Fibroblast of lung (primary cell): ENCODE data around the gene SUGP1. TPM values are rescaled to one million over a fixed set of nuclear protein-coding genes. Genes with fewer than 3 reads are reported as not detected.

Experiments used
- DNase-seq, 2 donors: peaks; one replicate each; pipeline versions ENCODE4 v3.0.0 to v3.0.0-alpha.2; 2010; ENCODE audit warnings: low read depth in 2 of 2
- H2AFZ ChIP-seq: 2 replicates; pipeline ENCODE4 v1.5.1; 2012; ENCODE audit warnings: low read length, control low read depth, inconsistent platforms
- H3K27ac ChIP-seq: 2 replicates; pipeline ENCODE4 v1.5.1; 2011; ENCODE audit warnings: low read length, control low read depth; ENCODE audit not compliant: insufficient read depth
- H3K27me3 ChIP-seq: 2 replicates; pipeline ENCODE4 v1.5.1; 2011; ENCODE audit warnings: mild to moderate bottlenecking, low read length; ENCODE audit not compliant: control insufficient read depth, insufficient read depth
- H3K36me3 ChIP-seq: 2 replicates; pipeline ENCODE4 v1.5.1; 2011; ENCODE audit warnings: low read length; ENCODE audit not compliant: control insufficient read depth, insufficient read depth
- H3K4me1 ChIP-seq: 2 replicates; pipeline ENCODE4 v1.5.1; 2011; ENCODE audit warnings: low read length; ENCODE audit not compliant: control insufficient read depth, insufficient read depth; ENCODE audit errors: extremely low read depth
- H3K4me2 ChIP-seq: 2 replicates; pipeline ENCODE4 v1.5.1; 2011; ENCODE audit warnings: low read length, control low read depth; ENCODE audit not compliant: insufficient read depth; ENCODE audit errors: extremely low read depth
- H3K4me3 ChIP-seq, 4 experiments: fragments of 200-600 bp in 1 of 4; sonication (generic) in 1 of 4; replicated peaks in 1 of 4; 2 replicates each; pipeline ENCODE4 v1.5.1; 2011 to 2016; ENCODE audit warnings: low read length in 4 of 4, low read depth in 3 of 4, mild to moderate bottlenecking in 3 of 4, control low read depth in 2 of 4, inconsistent platforms in 1 of 4, mixed read lengths in 1 of 4; ENCODE audit not compliant: insufficient read depth in 1 of 4; ENCODE audit errors: control extremely low read depth in 1 of 4
- H3K79me2 ChIP-seq: 2 replicates; pipeline ENCODE4 v1.5.1; 2012; ENCODE audit warnings: mild to moderate bottlenecking, low read length, inconsistent platforms; ENCODE audit not compliant: control insufficient read depth, insufficient read depth
- H3K9ac ChIP-seq: 2 replicates; pipeline ENCODE4 v1.5.1; 2011; ENCODE audit warnings: mild to moderate bottlenecking, low read length, control low read depth; ENCODE audit not compliant: insufficient read depth
- H3K9me3 ChIP-seq: 2 replicates; pipeline ENCODE4 v1.5.1; 2012; ENCODE audit warnings: low read depth, low read length; ENCODE audit not compliant: control insufficient read depth, insufficient read depth
- H4K20me1 ChIP-seq: 2 replicates; pipeline ENCODE4 v1.5.1; 2011; ENCODE audit warnings: low read length; ENCODE audit not compliant: control insufficient read depth, insufficient read depth; ENCODE audit errors: extremely low read depth
- EZH2 ChIP-seq: IDR thresholded peaks from 2 replicates; pipeline ENCODE4 v1.5.1; 2012; ENCODE audit warnings: low read length, control low read depth, mild to moderate bottlenecking; ENCODE audit errors: missing control alignments
- polyA plus RNA-seq, 2 donors: library from polyadenylated mRNA; depleted of rRNA in 1 of 2; stranded (reverse) in 1 of 2; unstranded in 1 of 2; fragments of >200 nt; gene quantifications; 2 replicates each; pipeline ENCODE4 v1.2.1, GENCODE V29; 2011 to 2012; ENCODE audit warnings: missing spikeins in 1 of 2
- total RNA-seq: library from RNA; depleted of rRNA; stranded (reverse); fragments of >200 nt; gene quantifications from 2 replicates; pipeline ENCODE4 v1.2.1, GENCODE V29; 2014
- TF ChIP-seq, protein P1 (sequence below), 2 donors: IDR thresholded peaks in 1 of 2; conservative IDR thresholded peaks in 1 of 2; 1 replicate in 1 of 2; 2 replicates in 1 of 2; pipeline ENCODE4 v1.5.1; 2011 to 2012; ENCODE audit warnings: low read length in 2 of 2, control low read depth in 1 of 2, inconsistent platforms in 1 of 2, low read depth in 1 of 2, mild to moderate bottlenecking in 1 of 2

The SUGP1 gene
- total and polyA plus RNA-seq, 2 donors (not counting 1 experiment from before 2014, with no cell fraction given): 17.3 to 27.7 TPM

DNA sequence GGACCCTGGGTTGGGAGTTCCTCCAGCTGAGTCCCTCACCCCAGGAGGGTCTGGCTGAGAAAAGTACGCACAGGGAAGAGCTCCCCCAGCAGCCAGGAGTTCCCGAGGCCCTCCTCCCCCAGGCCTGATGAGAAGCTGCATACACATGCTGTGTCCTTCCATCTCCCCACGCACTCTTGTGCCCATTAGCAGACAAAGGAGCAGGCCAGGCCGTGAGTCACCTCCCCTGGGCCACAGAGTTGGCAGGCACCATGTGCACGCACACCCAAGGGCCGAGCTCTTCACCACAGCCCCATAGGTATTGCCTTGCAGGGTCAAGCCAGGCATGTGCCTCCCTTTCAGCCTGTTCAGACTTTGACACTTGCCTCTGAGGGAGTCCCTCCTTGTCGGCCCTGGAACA lies 17.8 kb upstream of the SUGP1 start:
- no peak overlapping the region for H3K4me3 ChIP-seq
- H3K27ac ChIP-seq: no peak overlapping the region
- no peaks in the 10 kb centered on the region for H3K9me3 ChIP-seq
- no peak for TF ChIP-seq EZH2
- peak; percentile 18 to 81 for DNase-seq
- no peak overlapping the region for H2AFZ ChIP-seq
- H3K4me1 ChIP-seq: peaks cover 2% of the 10 kb centered on the region
- peaks cover 7% of the 10 kb centered on the region for H3K79me2 ChIP-seq
- no peak overlapping the region for H3K4me2 ChIP-seq
- no peaks in the 10 kb centered on the region for H4K20me1 ChIP-seq
- H3K9ac ChIP-seq: no peak overlapping the region
- no peaks in the 10 kb centered on the region for H3K27me3 ChIP-seq
- peaks cover 33% of the 10 kb centered on the region for H3K36me3 ChIP-seq

DNA sequence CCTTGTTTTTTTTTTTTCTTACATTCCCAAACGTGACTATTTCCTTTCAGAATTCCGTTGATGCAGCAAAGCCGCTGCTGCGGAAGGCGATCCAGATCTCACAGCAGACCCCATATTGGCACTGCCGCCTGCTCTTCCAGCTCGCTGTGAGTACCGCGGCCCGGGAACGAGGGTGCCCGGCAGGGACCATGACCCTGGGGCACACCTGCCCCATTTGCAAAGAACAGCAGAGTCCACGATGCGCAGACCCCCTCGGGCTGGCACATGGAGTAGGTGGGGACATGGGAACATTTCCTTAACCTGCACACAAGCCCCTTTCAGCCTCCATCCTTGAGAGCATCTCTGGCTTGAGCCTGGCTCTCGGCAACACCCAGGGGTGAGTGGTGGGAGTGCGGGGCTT lies 16.8 kb upstream of the SUGP1 start:
- Histone ChIP-seq H3K36me3 (peaks cover 27% of the 10 kb centered on the region), H3K9me3 (no peaks in the 10 kb centered on the region), H3K27ac (no peak overlapping the region)

DNA sequence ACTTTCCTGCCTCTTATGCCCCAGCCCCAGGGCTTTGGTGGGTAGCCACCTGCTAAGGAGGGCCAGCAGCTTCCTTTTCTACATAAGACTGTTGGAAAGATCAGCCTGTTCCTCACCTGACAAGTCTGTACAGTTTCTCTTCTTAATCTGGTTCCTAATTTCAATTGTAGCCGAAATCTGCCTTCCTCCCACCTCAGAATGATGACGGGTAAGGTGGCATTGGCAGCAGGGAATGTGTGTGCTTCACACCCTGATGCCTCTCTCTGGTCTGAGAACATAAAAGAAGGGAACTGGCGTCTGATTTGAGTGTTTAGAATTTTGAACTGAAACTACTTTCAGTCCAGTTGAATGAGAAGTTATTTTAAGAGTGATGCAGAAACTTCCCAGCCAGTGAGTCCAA lies 16.3 kb upstream of the SUGP1 start:
- TF ChIP-seq, protein P1, sequence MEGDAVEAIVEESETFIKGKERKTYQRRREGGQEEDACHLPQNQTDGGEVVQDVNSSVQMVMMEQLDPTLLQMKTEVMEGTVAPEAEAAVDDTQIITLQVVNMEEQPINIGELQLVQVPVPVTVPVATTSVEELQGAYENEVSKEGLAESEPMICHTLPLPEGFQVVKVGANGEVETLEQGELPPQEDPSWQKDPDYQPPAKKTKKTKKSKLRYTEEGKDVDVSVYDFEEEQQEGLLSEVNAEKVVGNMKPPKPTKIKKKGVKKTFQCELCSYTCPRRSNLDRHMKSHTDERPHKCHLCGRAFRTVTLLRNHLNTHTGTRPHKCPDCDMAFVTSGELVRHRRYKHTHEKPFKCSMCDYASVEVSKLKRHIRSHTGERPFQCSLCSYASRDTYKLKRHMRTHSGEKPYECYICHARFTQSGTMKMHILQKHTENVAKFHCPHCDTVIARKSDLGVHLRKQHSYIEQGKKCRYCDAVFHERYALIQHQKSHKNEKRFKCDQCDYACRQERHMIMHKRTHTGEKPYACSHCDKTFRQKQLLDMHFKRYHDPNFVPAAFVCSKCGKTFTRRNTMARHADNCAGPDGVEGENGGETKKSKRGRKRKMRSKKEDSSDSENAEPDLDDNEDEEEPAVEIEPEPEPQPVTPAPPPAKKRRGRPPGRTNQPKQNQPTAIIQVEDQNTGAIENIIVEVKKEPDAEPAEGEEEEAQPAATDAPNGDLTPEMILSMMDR (conservative IDR thresholded peaks at IDR 0.05 in 1 of 2, IDR thresholded peaks at IDR 0.05 in 1 of 2; ENCODE audit: low read depth in 1 of 2, low read length in 2 of 2): no peak
- no peak for TF ChIP-seq EZH2
- no peak overlapping the region for H3K4me2 ChIP-seq
- no peak overlapping the region for H2AFZ ChIP-seq
- H3K27me3 ChIP-seq: no peaks in the 10 kb centered on the region
- H3K4me1 ChIP-seq: peaks cover 2% of the 10 kb centered on the region
- H4K20me1 ChIP-seq: no peaks in the 10 kb centered on the region
- H3K36me3 ChIP-seq: peaks cover 25% of the 10 kb centered on the region
- H3K4me3 ChIP-seq: no peak overlapping the region
- peaks cover 7% of the 10 kb centered on the region for H3K79me2 ChIP-seq
- no peak for DNase-seq
- no peak overlapping the region for H3K9ac ChIP-seq
- H3K9me3 ChIP-seq: no peaks in the 10 kb centered on the region
- no peak overlapping the region for H3K27ac ChIP-seq

More for the DNA sequence above, 16.8 kb upstream of the SUGP1 start:
- H3K4me2 ChIP-seq: no peak overlapping the region
- no peak for TF ChIP-seq EZH2
- TF ChIP-seq, protein P1 (conservative IDR thresholded peaks at IDR 0.05 in 1 of 2, IDR thresholded peaks at IDR 0.05 in 1 of 2; ENCODE audit: low read depth in 1 of 2, low read length in 2 of 2): no peak
- no peak for DNase-seq
- H3K79me2 ChIP-seq: peaks cover 7% of the 10 kb centered on the region
- no peak overlapping the region for H2AFZ ChIP-seq
- no peak overlapping the region for H3K4me3 ChIP-seq
- H3K9ac ChIP-seq: no peak overlapping the region
- H3K4me1 ChIP-seq: peaks cover 2% of the 10 kb centered on the region
- H4K20me1 ChIP-seq: no peaks in the 10 kb centered on the region
- no peaks in the 10 kb centered on the region for H3K27me3 ChIP-seq
